Mucosa of descending colon (tissue), 3 donors: ENCODE results near the gene CADPS2. TPM values are rescaled to one million over a fixed set of nuclear protein-coding genes. Genes with fewer than 3 reads are reported as not detected.
A peak's percentile ranks its signal among the peaks of the same experiment; 100 is the strongest.

Experiments used
- ATAC-seq: fragments of 200-7000 bp; cut with Tn5 transposase; one replicate; pipeline ENCODE4 v1.9.1; 2020; ENCODE audit warnings: mild to moderate bottlenecking, moderate library complexity
- DNase-seq, 3 donors: peaks; one replicate each; pipeline ENCODE4 v3.0.0-alpha.2; 2020
- H3K36me3 ChIP-seq: fragments of 200-600 bp; one replicate; pipeline ENCODE4 v1.8.0; 2021; ENCODE audit warnings: low read depth, mild to moderate bottlenecking
- H3K4me1 ChIP-seq: fragments of 200-600 bp; one replicate; pipeline ENCODE4 v1.8.0; 2021; ENCODE audit warnings: low read depth, mild to moderate bottlenecking
- H3K4me3 ChIP-seq: fragments of 200-600 bp; one replicate; pipeline ENCODE4 v1.8.0; 2021; ENCODE audit warnings: mild to moderate bottlenecking
- H3K9me3 ChIP-seq: fragments of 200-600 bp; one replicate; pipeline ENCODE4 v1.8.0; 2021; ENCODE audit warnings: mild to moderate bottlenecking
- intact Hi-C, 2 donors: fragments of 100-400 bp; cut with DNase I in 1 of 2; cut with micrococcal nuclease in 1 of 2; formaldehyde crosslinking; loops; one replicate each; pipeline versions ENCODE4 v1.11.0 to v1.11.1; 2022; cut with DNase I, micrococcal nuclease
- total RNA-seq, 3 donors: library from RNA; stranded (reverse); fragmentation: NEBNext Ultra II Directional in 2 of 3; extraction: Animal tissue kit (Norgen Biotek cat#: 25700) in 2 of 3; gene quantifications; one replicate each; pipeline versions ENCODE4 v1.2.1 to v1.2.4, GENCODE V29; 2021 to 2023
- TF ChIP-seq, protein P1 (sequence below): fragments of 200-600 bp; IDR thresholded peaks from one replicate; pipeline ENCODE4 v1.8.0; 2022; ENCODE audit warnings: antibody characterized with exemption, mild to moderate bottlenecking
- donor health status: DM: no; HTN: no; CAD: no; lungs with moderate emphysema.
- donor health status: DM: no; HTN: no; CAD: no.
- donor health status: DM: no; HTN: yes; CAD: no.

CADPS2 gene
- total RNA-seq, 3 donors from 2014 or later, result 11.3 to 12.7 (median 11.7) TPM

DNA sequence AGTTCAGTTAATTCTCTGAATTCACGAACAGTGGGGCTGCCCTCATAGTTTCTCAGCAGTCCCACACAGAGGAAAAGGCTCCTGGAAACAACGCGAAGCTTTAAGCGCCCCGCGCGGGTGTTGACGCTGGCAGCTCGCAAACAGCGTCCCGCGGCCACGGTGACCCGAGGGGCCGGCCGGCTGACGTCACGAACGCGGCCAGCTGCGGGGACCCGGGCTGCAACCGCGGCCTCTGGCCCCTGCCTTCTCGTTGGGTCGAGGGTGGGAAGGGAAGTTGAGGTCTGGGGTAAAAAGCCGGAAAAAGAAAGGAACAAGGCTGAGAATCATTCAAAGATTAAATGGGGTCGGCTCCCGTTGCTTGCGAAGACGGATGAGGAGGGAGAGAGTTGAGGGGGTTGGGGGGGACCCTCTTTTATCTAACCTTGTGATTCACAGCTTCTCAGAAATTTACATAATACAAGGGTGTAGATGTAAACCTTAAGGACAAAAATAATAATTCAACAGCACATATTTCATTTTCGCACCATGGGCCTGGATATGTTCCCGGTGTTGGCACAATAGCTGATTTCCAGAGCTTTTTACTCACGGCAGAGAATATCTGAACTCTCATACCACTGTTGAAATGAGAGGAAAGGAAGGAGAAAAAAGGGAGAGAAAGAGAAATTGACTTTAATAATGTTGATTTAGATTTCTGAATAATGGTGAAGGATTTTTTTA lies 574.4 kb downstream of the CADPS2 start:
- ATAC-seq (no peak), DNase-seq (peak in 1 of 3 donors; percentile 20)
- Histone ChIP-seq H3K4me1 (peaks cover 11% of the 10 kb centered on the region), H3K4me3 (no peak overlapping the region), H3K36me3 (no peaks in the 10 kb centered on the region), H3K9me3 (no peaks in the 10 kb centered on the region)
- TF ChIP-seq, protein P1, sequence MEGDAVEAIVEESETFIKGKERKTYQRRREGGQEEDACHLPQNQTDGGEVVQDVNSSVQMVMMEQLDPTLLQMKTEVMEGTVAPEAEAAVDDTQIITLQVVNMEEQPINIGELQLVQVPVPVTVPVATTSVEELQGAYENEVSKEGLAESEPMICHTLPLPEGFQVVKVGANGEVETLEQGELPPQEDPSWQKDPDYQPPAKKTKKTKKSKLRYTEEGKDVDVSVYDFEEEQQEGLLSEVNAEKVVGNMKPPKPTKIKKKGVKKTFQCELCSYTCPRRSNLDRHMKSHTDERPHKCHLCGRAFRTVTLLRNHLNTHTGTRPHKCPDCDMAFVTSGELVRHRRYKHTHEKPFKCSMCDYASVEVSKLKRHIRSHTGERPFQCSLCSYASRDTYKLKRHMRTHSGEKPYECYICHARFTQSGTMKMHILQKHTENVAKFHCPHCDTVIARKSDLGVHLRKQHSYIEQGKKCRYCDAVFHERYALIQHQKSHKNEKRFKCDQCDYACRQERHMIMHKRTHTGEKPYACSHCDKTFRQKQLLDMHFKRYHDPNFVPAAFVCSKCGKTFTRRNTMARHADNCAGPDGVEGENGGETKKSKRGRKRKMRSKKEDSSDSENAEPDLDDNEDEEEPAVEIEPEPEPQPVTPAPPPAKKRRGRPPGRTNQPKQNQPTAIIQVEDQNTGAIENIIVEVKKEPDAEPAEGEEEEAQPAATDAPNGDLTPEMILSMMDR, result no peak
- intact Hi-C loops, result no loop called here

DNA sequence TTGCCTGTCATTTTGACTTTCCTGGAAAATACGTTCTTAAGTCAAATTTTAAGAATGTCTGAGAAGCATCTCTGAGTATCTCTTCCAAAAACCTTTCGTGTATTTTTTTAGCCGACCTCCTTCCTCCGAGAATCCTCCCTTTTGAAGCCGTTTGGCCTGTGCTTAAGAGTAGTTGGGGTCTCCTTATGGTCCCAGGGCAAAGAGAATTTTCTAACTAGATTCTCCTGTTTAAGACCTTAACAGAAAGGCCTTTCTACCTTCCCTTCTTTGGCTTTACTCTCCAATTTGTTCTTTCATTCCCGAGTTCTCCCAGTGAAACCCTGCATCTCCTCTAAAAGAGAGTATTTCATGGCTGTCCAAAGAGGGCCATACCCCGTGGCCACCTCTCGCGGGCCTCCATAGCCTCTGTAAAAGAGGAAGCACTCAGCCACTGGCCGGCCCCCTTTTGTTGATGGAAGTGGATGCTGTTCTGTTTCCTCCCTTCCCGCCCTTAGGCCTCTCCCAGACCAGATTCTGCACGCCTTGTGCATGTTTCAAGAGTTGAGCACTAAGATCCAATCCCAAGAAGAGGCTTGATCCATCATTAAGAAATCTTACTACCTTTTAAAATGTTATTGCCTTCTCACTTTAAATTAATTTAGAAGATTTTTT lies 575.1 kb downstream of the CADPS2 start:
- Histone ChIP-seq H3K36me3 (no peaks in the 10 kb centered on the region), H3K4me1 (peaks cover 13% of the 10 kb centered on the region), H3K4me3 (no peak overlapping the region), H3K9me3 (no peaks in the 10 kb centered on the region)
- DNase-seq (no peak), ATAC-seq (no peak)
- TF ChIP-seq, protein P1, result no peak
- intact Hi-C loops, result no loop called here

DNA sequence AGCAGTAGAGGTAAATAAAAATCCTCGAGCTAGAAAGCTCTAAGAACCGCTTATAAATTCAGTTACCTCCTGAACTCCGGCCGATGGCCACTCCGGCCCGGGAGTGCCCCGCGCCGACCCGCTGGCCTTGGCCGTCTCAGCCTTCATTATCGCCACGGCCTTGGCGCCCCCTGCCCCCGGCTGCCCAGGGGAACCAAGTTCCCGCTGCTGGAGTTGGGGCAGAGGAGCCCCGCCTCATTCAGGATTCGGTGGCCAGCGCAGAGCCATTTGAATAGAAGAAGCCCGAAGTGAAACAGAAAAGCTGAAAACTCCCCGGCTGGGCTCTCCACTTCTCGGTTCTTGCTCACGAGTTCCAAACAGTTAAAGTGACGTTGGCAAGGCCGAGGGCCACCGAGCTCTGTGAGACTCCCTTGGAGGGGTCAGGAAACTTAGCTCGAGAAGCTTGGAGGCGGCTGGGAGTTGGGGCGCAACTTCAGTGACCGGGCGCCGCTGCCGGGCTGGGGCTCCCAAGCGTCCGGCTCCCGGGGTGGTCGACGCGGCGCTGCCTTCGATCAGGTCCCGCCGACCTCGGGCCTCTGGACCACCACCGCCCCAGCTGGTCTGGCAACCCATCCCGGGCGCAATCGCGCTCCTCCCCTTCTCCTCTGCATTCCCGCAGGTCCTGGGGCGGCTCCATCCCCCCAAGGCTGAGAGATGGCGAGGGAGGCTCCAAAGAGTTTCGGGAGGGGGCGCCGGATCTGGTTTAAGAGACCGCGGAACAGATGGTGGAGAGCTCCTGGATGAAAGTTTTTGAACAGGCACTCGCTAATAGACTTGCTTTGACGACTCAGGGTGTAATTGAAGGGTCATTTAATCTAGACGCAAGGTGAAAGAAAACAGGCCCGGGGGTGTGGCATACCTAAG lies 575.9 kb downstream of the CADPS2 start:
- Histone ChIP-seq H3K4me1 (peaks cover 21% of the 10 kb centered on the region), H3K36me3 (no peaks in the 10 kb centered on the region), H3K9me3 (no peaks in the 10 kb centered on the region), H3K4me3 (no peak overlapping the region)
- intact Hi-C loops, result no loop called here
- ATAC-seq (peak; percentile 16), DNase-seq (peak in 1 of 3 donors; percentile 23)
- TF ChIP-seq, protein P1, result no peak

DNA sequence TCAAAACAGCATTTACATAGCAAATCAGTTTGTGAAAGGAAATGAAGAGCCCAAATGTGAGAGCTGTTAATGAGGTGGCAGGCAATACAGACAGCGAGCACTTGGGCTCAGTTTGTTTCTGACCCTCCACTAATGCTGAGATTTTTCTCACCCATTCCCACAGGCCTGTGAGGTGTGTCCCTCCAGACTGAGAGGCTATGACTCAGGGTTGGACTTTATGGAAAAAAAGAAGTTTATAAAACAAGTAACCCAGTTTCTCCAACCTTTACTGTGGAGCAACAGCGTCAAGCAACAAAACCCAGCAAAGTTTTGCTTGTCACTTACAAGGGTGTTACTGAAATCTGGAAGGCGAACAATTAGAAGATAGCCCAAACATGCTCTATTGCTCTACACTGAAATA lies 576.8 kb downstream of the CADPS2 start:
- H3K4me1 ChIP-seq, result peaks cover 25% of the 10 kb centered on the region
- ATAC-seq (no peak), DNase-seq (no peak)
- H3K9me3 ChIP-seq, result no peaks in the 10 kb centered on the region
- no peak overlapping the region for H3K4me3 ChIP-seq
- intact Hi-C loops, result no loop called here
- TF ChIP-seq, protein P1, result no peak
- H3K36me3 ChIP-seq, result no peaks in the 10 kb centered on the region

DNA sequence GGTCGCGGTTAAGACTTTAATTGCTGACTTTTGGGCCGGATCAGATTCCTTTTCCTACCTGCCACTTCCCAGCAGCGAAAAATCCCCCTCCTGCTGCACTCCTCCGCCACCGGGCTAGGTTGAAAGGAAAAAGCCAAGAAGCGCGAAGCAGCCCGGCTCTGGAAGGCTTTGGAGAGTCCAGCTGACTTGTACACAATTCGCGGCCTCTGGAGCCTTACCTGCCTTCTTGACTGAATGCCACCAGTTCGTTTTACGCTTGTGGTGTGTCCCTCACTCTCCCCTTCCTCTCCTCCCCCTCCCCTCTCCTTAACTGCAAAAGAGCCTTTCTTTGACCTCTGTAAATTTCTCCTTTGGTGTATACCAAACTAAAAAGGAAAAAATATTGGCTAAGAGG lies 579.0 kb downstream of the CADPS2 start:
- H3K9me3 ChIP-seq, result no peaks in the 10 kb centered on the region
- H3K4me1 ChIP-seq, result peaks cover 29% of the 10 kb centered on the region
- intact Hi-C loops, result no loop called here
- H3K36me3 ChIP-seq, result no peaks in the 10 kb centered on the region
- TF ChIP-seq, protein P1, result no peak
- no peak overlapping the region for H3K4me3 ChIP-seq
- ATAC-seq (no peak), DNase-seq (no peak)
